NCI-H526 treated with DMSO at 0.1 percent for 48 hours (cell line): ENCODE measurements around the gene FGF12.

Experiments
- DNase-seq: peaks from one replicate; lab custom pipeline; 2025; lab: John Stamatoyannopoulos, UW

Gene FGF12

DNA sequence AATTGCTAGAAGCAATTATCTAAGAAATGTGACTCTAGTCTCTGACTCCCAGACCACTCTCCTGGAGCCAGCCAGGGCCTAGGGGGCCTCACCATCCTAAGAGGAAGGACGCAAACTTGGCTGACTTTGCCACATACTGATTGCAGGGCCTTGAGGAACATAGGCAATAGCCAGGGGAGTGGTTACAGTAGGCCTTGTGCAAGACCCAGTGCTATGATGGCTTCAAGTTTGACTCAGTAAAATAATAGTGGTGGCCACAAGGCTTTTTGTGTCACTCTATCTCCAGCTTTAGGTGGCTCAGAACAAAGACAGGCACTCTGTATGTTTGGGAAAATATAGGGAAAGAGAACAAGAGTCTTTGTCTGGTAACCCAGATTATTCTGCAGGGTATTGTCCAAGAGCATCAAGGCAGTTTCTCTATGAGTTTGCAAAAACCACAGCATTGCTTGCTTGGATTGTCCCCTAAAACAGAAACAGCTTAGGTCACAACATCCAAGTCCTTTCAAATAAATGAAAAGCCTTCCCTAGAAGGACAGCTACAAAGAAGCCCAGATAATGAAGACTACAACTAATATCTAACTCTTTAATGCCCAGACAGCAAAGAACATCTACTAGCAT is 634.8 kb downstream of the FGF12 start:
- no peak for DNase-seq

DNA sequence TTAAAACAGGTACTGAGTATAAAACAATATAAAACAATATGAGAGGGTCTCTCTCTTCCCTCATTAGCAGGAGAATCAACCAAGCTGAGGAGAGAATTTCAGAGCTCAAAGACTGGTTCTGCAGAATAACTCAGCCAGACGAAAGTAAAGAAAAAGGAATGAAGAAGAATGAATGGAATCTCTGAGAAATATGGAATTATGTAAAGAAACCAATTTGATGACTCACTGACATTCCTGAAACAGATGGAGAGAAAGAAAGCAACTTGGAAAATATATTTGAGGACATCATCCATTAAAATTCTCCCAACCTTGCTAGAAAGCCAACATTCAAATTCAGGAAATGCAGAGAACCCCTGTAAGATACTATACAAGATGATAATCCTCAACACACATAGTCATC is 635.5 kb downstream of the FGF12 start:
- DNase-seq: no peak

DNA sequence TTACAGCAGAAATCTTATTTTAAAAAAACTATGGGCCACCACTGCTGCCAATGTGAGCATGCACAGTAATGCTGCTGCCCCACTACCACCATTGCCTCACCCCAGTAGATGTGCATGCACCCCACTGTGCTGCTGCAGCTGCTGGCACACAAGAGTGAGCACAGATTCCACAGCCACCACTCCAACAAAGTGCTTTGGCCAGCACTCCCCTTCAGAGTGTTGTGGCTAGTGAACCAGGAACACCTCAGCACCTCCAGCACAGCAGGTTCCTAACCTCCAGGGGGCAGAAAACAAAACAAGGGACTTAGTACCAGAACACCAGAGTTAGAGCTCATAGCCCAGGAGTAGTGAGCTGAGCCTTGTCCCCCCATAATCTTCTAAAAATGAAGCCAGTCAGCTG is 636.8 kb downstream of the FGF12 start:
- DNase-seq: no peak
